HG03045 (cell line): ENCODE data around the gene TSKS.
"Not testable (repeated sequence)": the region's sequence is repeated elsewhere in the genome, so short reads cannot be mapped to it uniquely, and the experiment has no call there.

ENCODE experiments used
- ATAC-seq: cut with Tn5 transposase; IDR thresholded peaks from one replicate; pipeline ENCODE4 v1.9.1; 2021; ENCODE audit warnings: mild to moderate bottlenecking, moderate library complexity; ENCODE audit not compliant: unreplicated experiment

Gene TSKS

GRCh38 chr19:49727217-49728030 is 35.7 kb downstream of the TSKS start:
- no peak for ATAC-seq

- ATAC-seq = not testable (repeated sequence)
Measured at GRCh38 chr19:49719420-49719819, 43.7 kb downstream of the TSKS start.

- no peak for ATAC-seq
Measured at GRCh38 chr19:49718991-49719390, 44.1 kb downstream of the TSKS start.

GRCh38 chr19:49718511-49718910 is 44.6 kb downstream of the TSKS start:
- ATAC-seq = no peak

GRCh38 chr19:49716154-49716553 is 47.0 kb downstream of the TSKS start:
- ATAC-seq = no peak

GRCh38 chr19:49713236-49713845 is 49.8 kb downstream of the TSKS start:
- ATAC-seq = no peak

GRCh38 chr19:49712397-49712859 is 50.7 kb downstream of the TSKS start:
- ATAC-seq = no peak

GRCh38 chr19:49710372-49710951 is 52.6 kb downstream of the TSKS start:
- ATAC-seq = no peak

GRCh38 chr19:49705919-49706318 is 57.2 kb downstream of the TSKS start:
- ATAC-seq = no peak

- no peak for ATAC-seq
Measured at GRCh38 chr19:49704888-49705642, 58.0 kb downstream of the TSKS start.

- no peak for ATAC-seq
Measured at GRCh38 chr19:49701271-49701786, 61.8 kb downstream of the TSKS start.

GRCh38 chr19:49700563-49700962 is 62.5 kb downstream of the TSKS start:
- ATAC-seq = no peak

GRCh38 chr19:49699364-49699763 is 63.7 kb downstream of the TSKS start:
- ATAC-seq = no peak

GRCh38 chr19:49696865-49697264 is 66.2 kb downstream of the TSKS start:
- no peak for ATAC-seq

GRCh38 chr19:49696115-49696514 is 67.0 kb downstream of the TSKS start:
- ATAC-seq = no peak

GRCh38 chr19:49692147-49692506 is 71.0 kb downstream of the TSKS start:
- ATAC-seq = no peak

GRCh38 chr19:49691243-49692146 is 71.6 kb downstream of the TSKS start:
- ATAC-seq = no peak

GRCh38 chr19:49690656-49691242 is 72.4 kb downstream of the TSKS start, which contains the start of gene CPT1C:
TSS of gene CPT1C (plus strand) at chr19:49691116. CDS start at chr19:49692253, 1,137 bp downstream.
- ATAC-seq = no peak

GRCh38 chr19:49690079-49690655 is 72.9 kb downstream of the TSKS start:
- no peak for ATAC-seq
